ENCODE measurements around the gene MAD1L1.

MAD1L1 gene

DNA sequence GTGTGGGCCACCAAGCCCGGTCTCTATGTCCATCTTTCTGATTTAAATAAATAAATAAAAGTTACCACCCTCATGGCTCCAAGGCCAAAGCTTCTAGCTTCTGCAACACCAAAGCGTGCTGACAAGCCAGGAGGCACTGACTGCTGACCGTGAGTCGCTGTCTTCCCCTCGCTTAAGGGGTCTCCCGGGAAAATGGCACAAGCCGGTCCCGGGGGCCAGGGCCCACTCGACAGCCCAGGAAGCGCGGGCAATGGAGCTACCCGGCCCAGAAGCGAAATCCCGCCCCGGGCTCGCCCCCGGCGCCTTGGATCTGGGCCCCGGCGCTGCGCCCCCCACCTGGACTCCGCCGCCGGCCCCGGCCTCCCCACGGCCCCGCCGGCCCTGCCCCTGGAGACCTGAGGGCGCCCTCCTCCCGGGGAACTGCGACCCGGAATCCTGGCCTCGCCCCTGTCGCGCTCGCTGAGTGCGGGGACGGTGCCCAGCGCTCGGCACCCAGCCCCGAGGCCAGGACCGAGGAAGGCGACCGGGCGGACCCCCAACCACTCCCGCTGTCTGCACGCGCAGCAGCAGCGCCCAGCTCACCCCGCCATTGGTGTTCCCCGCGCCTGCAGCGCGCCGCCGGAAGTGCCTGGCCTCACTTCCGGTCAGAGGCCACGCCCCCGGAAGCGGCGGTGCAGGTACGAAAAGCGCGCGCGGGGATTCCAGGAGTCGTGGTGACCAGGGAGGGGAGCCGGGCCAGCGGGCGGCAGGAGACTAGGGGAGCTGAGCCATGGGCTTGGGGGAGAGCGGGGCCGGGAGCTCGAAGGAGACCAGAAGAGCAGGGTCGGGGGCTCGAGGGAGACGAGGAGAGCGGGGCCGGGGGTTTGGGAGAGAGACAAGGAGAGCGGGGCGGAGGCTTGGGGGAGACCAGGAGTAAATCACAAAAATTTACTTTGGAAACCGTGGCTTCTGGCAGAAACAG, 9.1 kb upstream of the MAD1L1 start, which contains the start of the genes MRM2 and NUDT1:
Gene MRM2 (minus strand): TSS at position 626 of the 961 bp plus-strand sequence. CDS start 36 bp downstream, at position 590.
Gene NUDT1 (plus strand): TSS at position 647 of the 961 bp plus-strand sequence. CDS start 2,349 bp downstream, outside the sequence.
- peak; percentile 78 for DNase-seq

- no peak for DNase-seq
These were observed 6.5 kb upstream of the MAD1L1 start for GRCh38 chr7:2239242-2239641.

DNA sequence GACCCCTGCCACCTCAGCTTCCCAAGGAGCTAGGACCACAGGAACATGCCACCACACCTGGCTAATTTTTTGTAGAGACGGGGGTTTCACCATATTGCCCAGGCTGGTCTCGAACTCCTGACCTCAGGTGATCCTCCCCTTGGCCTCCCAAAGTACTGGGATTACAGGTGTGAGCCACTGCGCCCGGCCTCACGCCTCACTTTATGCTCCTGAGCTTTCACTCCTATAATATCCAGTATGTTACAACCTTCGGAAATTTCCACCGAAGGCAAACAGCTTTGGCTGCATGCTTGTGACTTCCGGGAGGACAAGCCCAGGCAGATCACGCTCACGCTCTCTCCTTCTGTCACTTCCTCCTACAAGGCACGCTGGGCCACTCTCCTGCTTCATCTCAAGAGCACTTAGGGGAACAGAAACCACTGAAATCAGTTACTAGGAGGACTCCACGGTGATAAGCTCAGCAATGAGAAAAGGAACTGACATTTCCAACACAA, 4.4 kb upstream of the MAD1L1 start:
- no peak for DNase-seq

DNA sequence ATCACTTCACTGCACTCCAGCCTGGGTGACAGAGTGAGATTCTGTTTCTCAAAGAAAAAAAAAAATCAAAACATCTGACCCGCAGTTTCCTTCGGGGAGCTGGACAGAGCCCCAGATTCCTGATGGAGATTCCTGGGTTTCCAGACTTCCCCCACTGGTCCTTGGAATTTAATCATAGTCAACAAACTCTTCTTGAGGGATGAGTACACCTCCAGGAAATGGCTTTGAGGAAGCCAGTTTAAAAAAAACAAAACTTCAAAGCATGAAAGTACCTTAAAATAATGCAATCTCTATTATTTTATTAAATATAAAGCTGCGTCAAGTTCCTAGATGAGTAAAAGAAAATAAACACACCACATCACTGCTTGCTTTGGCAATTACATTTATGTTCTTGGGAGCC, 1.2 kb upstream of the MAD1L1 start:
- DNase-seq, result no peak

DNA sequence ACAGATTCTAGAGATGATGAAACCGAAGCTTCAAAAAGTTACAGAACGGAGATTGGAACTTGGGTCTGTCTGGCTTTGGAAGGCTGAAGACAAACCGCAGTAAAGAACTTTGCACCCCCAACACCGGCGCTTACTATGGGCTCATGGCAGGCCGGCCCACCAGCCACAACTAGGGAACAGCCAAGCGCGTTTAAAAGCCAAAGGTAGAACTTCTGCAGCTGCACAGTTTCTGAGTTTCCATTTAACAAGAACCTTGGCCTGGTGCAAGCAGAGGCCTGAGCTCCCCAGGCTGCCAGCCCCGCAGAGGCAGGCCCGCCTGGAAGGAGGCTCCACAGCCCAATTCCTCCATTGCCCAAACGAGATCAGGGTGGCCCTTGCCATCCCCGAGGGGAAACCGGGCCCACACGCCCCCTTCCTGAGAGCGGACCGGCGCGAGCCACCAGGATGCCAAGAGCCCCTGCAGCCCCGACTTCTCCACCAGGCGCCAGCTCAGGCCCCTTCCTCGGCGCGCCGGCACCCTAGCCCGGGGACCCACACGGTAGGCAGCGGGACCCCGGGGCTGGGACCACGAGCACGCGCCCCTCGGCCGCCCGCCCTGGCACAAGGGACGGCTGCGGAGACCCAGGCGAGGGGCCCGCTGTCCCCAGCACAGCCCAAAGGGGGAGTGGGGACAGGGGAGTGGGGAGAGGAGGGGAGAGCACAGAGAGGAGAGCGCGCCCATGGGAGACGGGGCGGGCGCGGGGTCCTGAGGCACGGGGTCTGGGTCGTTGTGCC, 566 bp downstream of the MAD1L1 start:
- DNase-seq, result peak; percentile 15

DNA sequence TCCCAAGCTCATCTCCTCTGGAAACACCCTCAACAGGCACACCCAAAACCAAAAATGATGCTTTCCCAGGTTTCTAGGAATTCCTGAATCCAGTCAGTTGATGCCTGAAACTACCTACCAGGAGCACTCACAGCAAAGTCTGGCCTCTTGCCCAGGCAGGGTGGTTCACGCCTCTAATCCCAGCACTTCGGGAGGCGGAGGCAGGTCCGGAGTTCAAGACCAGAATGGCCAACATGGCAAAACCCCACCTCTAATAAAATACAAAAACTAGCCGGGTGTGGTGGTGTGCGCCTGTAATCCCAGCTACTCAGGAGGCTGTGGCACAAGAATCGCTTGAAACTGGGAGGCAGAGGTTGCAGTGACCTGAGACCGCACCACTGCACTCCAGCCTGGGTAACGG, 1.9 kb downstream of the MAD1L1 start:
- DNase-seq, result no peak

GRCh38 chr7:2230226-2230625, 2.5 kb downstream of the MAD1L1 start:
- DNase-seq, result no peak

GRCh38 chr7:2229467-2229866, 3.3 kb downstream of the MAD1L1 start:
- DNase-seq, result no peak

GRCh38 chr7:2228921-2229320, 3.8 kb downstream of the MAD1L1 start:
- no peak for DNase-seq

DNA sequence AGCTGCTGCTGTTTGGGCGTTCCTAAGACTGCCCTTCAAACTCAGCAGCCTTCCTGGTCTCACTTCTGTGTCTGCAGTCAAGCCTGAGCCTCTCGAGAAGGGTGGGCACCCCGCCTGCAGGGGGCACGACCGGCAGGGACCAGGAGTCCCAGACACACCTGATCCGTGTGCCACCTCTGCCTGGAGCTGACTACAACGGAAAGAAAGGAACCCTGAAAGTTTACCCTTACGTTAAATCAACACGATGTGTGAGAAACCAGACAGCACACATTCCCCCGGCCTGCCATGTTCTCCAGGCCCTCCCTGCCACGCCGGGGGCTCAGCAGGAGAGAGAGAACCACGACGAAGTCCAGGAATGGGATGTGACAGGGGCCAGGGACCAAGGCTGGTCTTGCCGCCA, 5.0 kb downstream of the MAD1L1 start:
- DNase-seq, result no peak

- DNase-seq, result no peak
These were observed 6.9 kb downstream of the MAD1L1 start for GRCh38 chr7:2225830-2226229.

- DNase-seq, result no peak
These were observed 7.4 kb downstream of the MAD1L1 start for GRCh38 chr7:2225336-2225735.

DNA sequence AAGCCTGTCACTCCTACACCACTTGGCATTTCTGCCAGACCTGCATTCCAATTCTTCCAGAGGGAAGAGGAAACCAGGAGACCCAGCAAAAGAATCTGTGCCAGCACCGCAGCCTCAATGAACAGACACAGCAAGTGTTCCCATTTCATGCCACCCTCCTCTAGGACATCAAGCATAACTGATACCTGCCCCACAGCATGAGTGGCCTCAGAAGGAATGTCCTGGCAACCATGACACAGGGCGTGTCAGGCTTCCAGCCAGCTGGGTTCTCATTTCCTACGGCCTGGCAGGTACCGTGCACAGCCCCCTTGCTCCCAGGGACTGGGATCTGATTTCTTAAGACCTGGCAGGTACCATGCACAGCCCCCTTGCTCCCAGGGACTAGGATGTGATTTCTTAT, 7.8 kb downstream of the MAD1L1 start:
- DNase-seq, result no peak

- no peak for DNase-seq
These were observed 8.2 kb downstream of the MAD1L1 start for GRCh38 chr7:2224491-2224928.

DNA sequence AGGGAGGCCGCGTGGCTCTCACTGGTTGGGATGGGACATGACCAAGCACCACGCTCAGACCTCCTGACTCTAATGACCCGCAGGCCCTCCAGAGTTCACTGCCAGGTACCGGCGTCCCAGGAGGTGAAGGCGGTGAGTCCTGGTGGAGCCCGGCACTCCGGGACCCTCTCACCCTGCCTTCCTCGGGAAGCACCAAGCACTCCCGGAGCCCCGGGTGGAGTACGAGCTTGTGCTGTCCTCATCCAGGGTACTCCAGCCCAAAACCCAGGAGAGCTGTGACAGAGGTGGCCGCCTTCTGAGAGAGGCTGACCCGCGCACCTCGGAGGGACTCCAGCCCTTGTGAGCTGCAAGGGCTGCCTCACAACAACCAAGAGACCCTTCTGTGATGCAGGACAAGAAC, 9.4 kb downstream of the MAD1L1 start:
- DNase-seq, result no peak

DNA sequence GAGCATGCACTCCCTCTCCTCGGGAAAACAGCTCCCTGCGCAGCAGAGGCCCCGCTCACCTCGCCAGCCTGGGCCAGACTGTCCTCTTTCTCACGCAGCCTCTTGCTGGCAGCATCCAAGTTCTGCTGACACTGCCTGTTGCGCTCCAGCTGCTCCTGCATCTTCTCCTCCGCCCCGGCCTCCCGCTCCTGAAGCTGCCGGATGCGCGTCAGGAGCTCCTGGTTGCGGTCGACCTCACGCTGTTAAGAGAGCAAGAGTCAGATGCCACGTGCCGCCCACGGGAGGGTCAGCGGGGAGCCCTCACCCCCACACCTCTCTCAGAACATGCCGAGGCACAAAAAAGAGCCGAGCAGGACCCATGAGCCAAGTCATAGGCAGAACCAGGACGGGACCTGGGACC, 10.2 kb downstream of the MAD1L1 start:
- DNase-seq, result no peak

GRCh38 chr7:2220954-2221353, 11.8 kb downstream of the MAD1L1 start:
- no peak for DNase-seq

GRCh38 chr7:2220506-2220905, 12.2 kb downstream of the MAD1L1 start:
- no peak for DNase-seq

DNA sequence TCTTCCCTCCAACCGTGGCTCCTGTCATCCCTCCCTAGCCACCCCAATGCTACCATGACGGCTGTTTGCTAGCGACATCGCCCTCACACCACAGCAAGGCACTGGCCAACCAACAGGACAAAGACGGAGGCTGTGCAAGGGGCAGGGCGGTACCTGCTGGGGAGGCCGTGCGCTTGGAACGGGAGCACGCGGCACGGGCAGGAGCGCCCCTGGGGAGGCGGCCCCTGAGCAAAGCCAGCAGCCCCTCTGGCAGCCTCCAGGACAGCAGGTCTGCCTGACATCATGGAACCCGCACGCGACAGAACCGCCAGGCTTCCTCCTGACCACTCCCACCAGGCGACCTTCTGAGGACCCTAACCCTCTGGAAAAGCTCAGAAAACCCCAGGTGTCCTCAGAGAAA, 12.7 kb downstream of the MAD1L1 start:
- no peak for DNase-seq

DNA sequence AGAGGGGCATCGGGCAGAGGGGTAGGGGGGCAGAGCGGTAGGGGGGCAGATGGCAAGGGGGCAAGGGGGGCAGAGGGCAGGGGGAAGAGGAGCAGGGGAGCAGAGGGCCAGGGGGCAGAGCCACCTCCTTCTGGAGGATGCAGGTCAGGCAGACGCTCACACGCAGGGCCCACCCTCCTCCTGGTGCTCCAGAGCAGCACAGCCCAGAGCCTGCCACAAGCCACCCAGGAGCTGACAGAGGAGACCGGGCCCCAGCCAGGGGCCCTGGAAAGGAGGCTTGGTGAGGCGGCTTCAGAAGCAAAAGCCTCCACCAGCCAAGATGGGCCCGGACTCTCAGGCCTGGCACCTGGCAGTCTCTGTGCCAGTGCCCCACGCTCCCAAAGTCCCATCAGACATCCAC, 13.1 kb downstream of the MAD1L1 start:
- no peak for DNase-seq

- DNase-seq, result no peak
These were observed 13.6 kb downstream of the MAD1L1 start for GRCh38 chr7:2219136-2219535.

DNA sequence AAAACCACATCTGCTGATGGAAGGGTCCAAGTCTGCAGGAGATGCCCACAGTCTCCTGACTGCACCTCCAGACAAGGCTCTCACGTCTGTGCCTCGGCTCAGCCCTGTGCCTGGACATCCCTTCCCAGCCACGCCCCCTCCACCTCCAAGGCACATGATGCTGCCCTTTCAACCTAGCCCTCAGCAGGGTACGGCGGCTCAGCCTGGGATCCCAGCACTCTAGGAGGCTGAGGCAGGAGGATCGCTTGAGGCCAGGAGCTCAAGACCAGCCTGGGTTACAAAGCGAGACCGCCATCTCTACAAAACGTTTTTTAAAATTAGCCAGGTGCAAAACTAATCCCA, 14.3 kb downstream of the MAD1L1 start:
- no peak for DNase-seq

DNA sequence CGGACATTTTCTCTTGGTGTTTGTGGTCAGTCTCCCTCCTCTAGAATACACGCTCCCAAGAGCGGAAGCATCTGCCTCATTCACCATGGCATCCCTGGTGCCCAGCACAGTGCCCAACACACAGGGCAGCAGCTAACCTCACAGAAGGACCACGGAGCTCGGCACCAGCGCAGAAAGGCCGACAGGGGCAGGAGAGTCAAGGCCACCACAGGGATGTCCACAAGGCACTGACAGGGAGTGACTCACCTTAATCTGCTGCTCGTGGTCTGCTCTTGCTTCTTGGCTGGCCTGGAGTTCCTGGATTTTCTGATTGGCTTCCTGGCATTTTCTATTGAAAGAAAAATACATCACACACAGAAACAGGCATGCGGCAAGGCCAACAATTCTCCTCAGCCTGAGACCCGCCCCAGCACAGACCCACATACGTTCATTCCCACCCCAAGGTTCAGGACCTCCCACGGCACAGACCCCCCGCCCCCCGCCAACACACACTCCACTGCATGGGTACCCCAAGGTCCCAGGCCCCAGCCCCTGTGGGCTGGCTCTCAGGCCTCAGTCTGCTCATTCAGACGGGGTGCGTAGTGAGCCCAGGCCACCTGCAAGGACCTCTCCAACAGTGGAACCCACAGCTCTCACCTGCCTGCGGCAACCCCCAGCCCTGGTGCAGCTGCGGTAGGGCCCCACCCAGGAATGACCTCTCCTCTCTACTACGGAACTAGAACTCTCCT, 14.9 kb downstream of the MAD1L1 start:
- no peak for DNase-seq
